ENCODE results near the gene FBXW2. TPM values are rescaled to one million over a fixed set of nuclear protein-coding genes. Genes with fewer than 3 reads are reported as not detected.
"Not testable (repeated sequence)": the region's sequence is repeated elsewhere in the genome, so short reads cannot be mapped to it uniquely, and the experiment has no call there.

FBXW2 gene
- total RNA-seq, 1 donor from 2014 or later: 67.7 TPM

- Mint-ChIP-seq H3K27ac (no peak overlapping the region), H3K9me3 (no peaks in the 10 kb centered on the region), H3K36me3 (peaks cover 16% of the 10 kb centered on the region), H3K4me3 (no peak overlapping the region), H3K27me3 (no peaks in the 10 kb centered on the region), H3K4me1 (ENCODE audit: unreplicated experiment) (no peaks in the 10 kb centered on the region)
- TF ChIP-seq CTCF (conservative IDR thresholded peaks at IDR 0.05): no peak
- no peak for DNase-seq (ENCODE audit: extremely low spot score, unreplicated experiment)
Observed at GRCh38 chr9:120815075-120815474, 21.9 kb upstream of the FBXW2 start.

GRCh38 chr9:120808931-120809330, 15.7 kb upstream of the FBXW2 start:
- H3K4me3 Mint-ChIP-seq: no peak overlapping the region
- peak overlapping the region; percentile 75 for H3K27ac Mint-ChIP-seq
- no peaks in the 10 kb centered on the region for H3K4me1 Mint-ChIP-seq (ENCODE audit: unreplicated experiment)
- no peak for TF ChIP-seq CTCF (conservative IDR thresholded peaks at IDR 0.05)
- H3K36me3 Mint-ChIP-seq: peaks cover 14% of the 10 kb centered on the region
- no peaks in the 10 kb centered on the region for H3K27me3 Mint-ChIP-seq
- H3K9me3 Mint-ChIP-seq: peaks cover 15% of the 10 kb centered on the region
- DNase-seq (ENCODE audit: extremely low spot score, unreplicated experiment): no peak

GRCh38 chr9:120807607-120808379, 14.6 kb upstream of the FBXW2 start:
- Mint-ChIP-seq H3K27ac (no peak overlapping the region), H3K4me1 (ENCODE audit: unreplicated experiment) (no peaks in the 10 kb centered on the region), H3K4me3 (no peak overlapping the region), H3K36me3 (peaks cover 14% of the 10 kb centered on the region), H3K27me3 (no peaks in the 10 kb centered on the region), H3K9me3 (peaks cover 15% of the 10 kb centered on the region)
- no peak for TF ChIP-seq CTCF (conservative IDR thresholded peaks at IDR 0.05)
- no peak for DNase-seq (ENCODE audit: extremely low spot score, unreplicated experiment)

GRCh38 chr9:120804784-120805363, 11.7 kb upstream of the FBXW2 start:
- DNase-seq (ENCODE audit: extremely low spot score, unreplicated experiment); H3K4me3 Mint-ChIP-seq; H3K27ac Mint-ChIP-seq; H3K4me1 Mint-ChIP-seq (ENCODE audit: unreplicated experiment); H3K27me3 Mint-ChIP-seq: not testable (repeated sequence)
- Mint-ChIP-seq H3K9me3 (peaks cover 15% of the 10 kb centered on the region), H3K36me3 (peaks cover 14% of the 10 kb centered on the region)

GRCh38 chr9:120801441-120801840, 8.2 kb upstream of the FBXW2 start:
- no peak for DNase-seq (ENCODE audit: extremely low spot score, unreplicated experiment)
- Mint-ChIP-seq H3K27ac (no peak overlapping the region), H3K27me3 (no peaks in the 10 kb centered on the region), H3K36me3 (peaks cover 10% of the 10 kb centered on the region), H3K9me3 (peaks cover 11% of the 10 kb centered on the region), H3K4me3 (no peak overlapping the region), H3K4me1 (ENCODE audit: unreplicated experiment) (no peaks in the 10 kb centered on the region)
- TF ChIP-seq CTCF (conservative IDR thresholded peaks at IDR 0.05): no peak

- peak overlapping the region; percentile 80 for H3K27ac Mint-ChIP-seq
- H3K4me1 Mint-ChIP-seq (ENCODE audit: unreplicated experiment): peaks cover 29% of the 10 kb centered on the region
- H3K9me3 Mint-ChIP-seq: no peaks in the 10 kb centered on the region
- H3K27me3 Mint-ChIP-seq: no peaks in the 10 kb centered on the region
- peak overlapping the region; percentile 98 for H3K4me3 Mint-ChIP-seq
- H3K36me3 Mint-ChIP-seq: peaks cover 14% of the 10 kb centered on the region
- TF ChIP-seq CTCF (conservative IDR thresholded peaks at IDR 0.05): no peak
- DNase-seq (ENCODE audit: extremely low spot score, unreplicated experiment): no peak
Observed at GRCh38 chr9:120791161-120791560, 2.1 kb downstream of the FBXW2 start.
